Putamen (tissue), 1 donor: ENCODE results near the gene STAT5B.
A peak's percentile ranks its signal among the peaks of the same experiment; 100 is the strongest.
"Not testable (repeated sequence)": the region's sequence is repeated elsewhere in the genome, so short reads cannot be mapped to it uniquely, and the experiment has no call there.

Experiments used
- DNase-seq: peaks from one replicate; pipeline ENCODE4 v3.0.0-alpha.2; 2016; ENCODE audit warnings: low spot score

STAT5B gene

GRCh38 chr17:42193969-42194899 lies 82.0 kb downstream of the STAT5B start, which contains the start of gene GHDC:
Gene GHDC (minus strand): TSS chr17:42194494. CDS start chr17:42193581, 913 bp downstream.
- peak; percentile 90 for DNase-seq

- no peak for DNase-seq
Observed at GRCh38 chr17:42193216-42193968, 82.8 kb downstream of the STAT5B start.

GRCh38 chr17:42192189-42193126 lies 83.7 kb downstream of the STAT5B start:
- DNase-seq, result no peak

GRCh38 chr17:42191275-42191608 lies 84.9 kb downstream of the STAT5B start:
- no peak for DNase-seq

GRCh38 chr17:42190491-42191274 lies 85.5 kb downstream of the STAT5B start:
- DNase-seq, result no peak

GRCh38 chr17:42189651-42189965 lies 86.6 kb downstream of the STAT5B start:
- no peak for DNase-seq

- no peak for DNase-seq
Observed at GRCh38 chr17:42188749-42189650, 87.2 kb downstream of the STAT5B start.

GRCh38 chr17:42187833-42188232 lies 88.4 kb downstream of the STAT5B start:
- DNase-seq, result no peak

GRCh38 chr17:42186191-42186590 lies 90.0 kb downstream of the STAT5B start:
- DNase-seq, result not testable (repeated sequence)

- no peak for DNase-seq
Observed at GRCh38 chr17:42185621-42185930, 90.6 kb downstream of the STAT5B start.

GRCh38 chr17:42184713-42185620 lies 91.2 kb downstream of the STAT5B start, which contains the start of gene HCRT:
Gene HCRT (minus strand): TSS chr17:42185452. CDS start chr17:42185365, 87 bp downstream.
- DNase-seq, result peak; percentile 46

GRCh38 chr17:42183741-42184711 lies 92.2 kb downstream of the STAT5B start:
- DNase-seq, result peak; percentile 67

GRCh38 chr17:42182927-42183734 lies 93.1 kb downstream of the STAT5B start:
- peak; percentile 58 for DNase-seq

GRCh38 chr17:42181851-42182207 lies 94.4 kb downstream of the STAT5B start:
- no peak for DNase-seq

- peak; percentile 87 for DNase-seq
Observed at GRCh38 chr17:42180922-42181850, 95.0 kb downstream of the STAT5B start, which contains the start of gene KCNH4. Gene KCNH4 (minus strand): TSS chr17:42181142. CDS start chr17:42180945, 197 bp downstream.

- no peak for DNase-seq
Observed at GRCh38 chr17:42180411-42180921, 95.7 kb downstream of the STAT5B start.
